Measurements from ENCODE around the gene ZNF267. TPM values are rescaled to one million over a fixed set of nuclear protein-coding genes. Genes with fewer than 3 reads are reported as not detected.
"Not testable (repeated sequence)": the region's sequence is repeated elsewhere in the genome, so short reads cannot be mapped to it uniquely, and the experiment has no call there.

ZNF267 gene
- total RNA-seq, 1 donor from 2014 or later = 12.9 TPM

- Mint-ChIP-seq H3K4me1 (peaks cover 18% of the 10 kb centered on the region), H3K9me3 (no peaks in the 10 kb centered on the region), H3K27ac (peak overlapping the region; percentile 56), H3K27me3 (ENCODE audit: low read depth) (no peaks in the 10 kb centered on the region), H3K4me3 (no peak overlapping the region), H3K36me3 (peaks cover 11% of the 10 kb centered on the region)
- no peak for DNase-seq (ENCODE audit: low spot score in 2 of 2, unreplicated experiment in 2 of 2)
- TF ChIP-seq CTCF (IDR thresholded peaks at IDR 0.05; ENCODE audit: unreplicated experiment) = no peak
Measured at GRCh38 chr16:31880322-31880979, 6.8 kb downstream of the ZNF267 start.

- Mint-ChIP-seq H3K27me3 (ENCODE audit: low read depth) (no peaks in the 10 kb centered on the region), H3K36me3 (peaks cover 54% of the 10 kb centered on the region), H3K4me1 (no peaks in the 10 kb centered on the region), H3K4me3 (no peak overlapping the region), H3K9me3 (peaks cover 32% of the 10 kb centered on the region), H3K27ac (no peak overlapping the region)
- TF ChIP-seq CTCF (IDR thresholded peaks at IDR 0.05; ENCODE audit: unreplicated experiment) = no peak
- no peak for DNase-seq (ENCODE audit: low spot score in 2 of 2, unreplicated experiment in 2 of 2)
Measured at GRCh38 chr16:31886227-31886626, 12.6 kb downstream of the ZNF267 start.

GRCh38 chr16:31888735-31889134 is 15.1 kb downstream of the ZNF267 start:
- no peak for TF ChIP-seq CTCF (IDR thresholded peaks at IDR 0.05; ENCODE audit: unreplicated experiment)
- peaks cover 51% of the 10 kb centered on the region for H3K9me3 Mint-ChIP-seq
- H3K36me3 Mint-ChIP-seq = peaks cover 79% of the 10 kb centered on the region

GRCh38 chr16:31892111-31892510 is 18.5 kb downstream of the ZNF267 start:
- peaks cover 81% of the 10 kb centered on the region for H3K9me3 Mint-ChIP-seq
- H3K27me3 Mint-ChIP-seq (ENCODE audit: low read depth) = not testable (repeated sequence)

More at GRCh38 chr16:31888735-31889134, 15.1 kb downstream of the ZNF267 start:
- DNase-seq (ENCODE audit: low spot score in 2 of 2, unreplicated experiment in 2 of 2) = no peak
- Mint-ChIP-seq H3K4me3 (no peak overlapping the region), H3K27ac (no peak overlapping the region), H3K27me3 (ENCODE audit: low read depth) (no peaks in the 10 kb centered on the region), H3K4me1 (no peaks in the 10 kb centered on the region)

GRCh38 chr16:31893824-31894223 is 20.2 kb downstream of the ZNF267 start:
- H3K4me1 Mint-ChIP-seq = no peaks in the 10 kb centered on the region
- no peak for DNase-seq (ENCODE audit: low spot score in 2 of 2, unreplicated experiment in 2 of 2)
- H3K27me3 Mint-ChIP-seq (ENCODE audit: low read depth) = no peaks in the 10 kb centered on the region
- peaks cover 97% of the 10 kb centered on the region for H3K36me3 Mint-ChIP-seq
- H3K4me3 Mint-ChIP-seq = no peak overlapping the region
- no peak for TF ChIP-seq CTCF (IDR thresholded peaks at IDR 0.05; ENCODE audit: unreplicated experiment)
- H3K27ac Mint-ChIP-seq = no peak overlapping the region
- H3K9me3 Mint-ChIP-seq = peaks cover 88% of the 10 kb centered on the region

More at GRCh38 chr16:31892111-31892510, 18.5 kb downstream of the ZNF267 start:
- H3K4me3 Mint-ChIP-seq; H3K27ac Mint-ChIP-seq; DNase-seq (ENCODE audit: low spot score in 2 of 2, unreplicated experiment in 2 of 2); H3K4me1 Mint-ChIP-seq: not testable (repeated sequence)
- peaks cover 94% of the 10 kb centered on the region for H3K36me3 Mint-ChIP-seq

GRCh38 chr16:31897283-31897682 is 23.7 kb downstream of the ZNF267 start:
- H3K27ac Mint-ChIP-seq = no peak overlapping the region
- no peaks in the 10 kb centered on the region for H3K27me3 Mint-ChIP-seq (ENCODE audit: low read depth)
- H3K4me1 Mint-ChIP-seq = no peaks in the 10 kb centered on the region
- H3K9me3 Mint-ChIP-seq = peaks cover 64% of the 10 kb centered on the region
- peaks cover 80% of the 10 kb centered on the region for H3K36me3 Mint-ChIP-seq
- TF ChIP-seq CTCF (IDR thresholded peaks at IDR 0.05; ENCODE audit: unreplicated experiment) = no peak
- DNase-seq (ENCODE audit: low spot score in 2 of 2, unreplicated experiment in 2 of 2) = no peak
- no peak overlapping the region for H3K4me3 Mint-ChIP-seq
